HG03139 (cell line): ENCODE data around the gene ARHGAP5.

Experiments
- ATAC-seq: cut with Tn5 transposase; IDR thresholded peaks from one replicate; pipeline ENCODE4 v1.9.1; 2021; ENCODE audit not compliant: unreplicated experiment

ARHGAP5 gene

DNA sequence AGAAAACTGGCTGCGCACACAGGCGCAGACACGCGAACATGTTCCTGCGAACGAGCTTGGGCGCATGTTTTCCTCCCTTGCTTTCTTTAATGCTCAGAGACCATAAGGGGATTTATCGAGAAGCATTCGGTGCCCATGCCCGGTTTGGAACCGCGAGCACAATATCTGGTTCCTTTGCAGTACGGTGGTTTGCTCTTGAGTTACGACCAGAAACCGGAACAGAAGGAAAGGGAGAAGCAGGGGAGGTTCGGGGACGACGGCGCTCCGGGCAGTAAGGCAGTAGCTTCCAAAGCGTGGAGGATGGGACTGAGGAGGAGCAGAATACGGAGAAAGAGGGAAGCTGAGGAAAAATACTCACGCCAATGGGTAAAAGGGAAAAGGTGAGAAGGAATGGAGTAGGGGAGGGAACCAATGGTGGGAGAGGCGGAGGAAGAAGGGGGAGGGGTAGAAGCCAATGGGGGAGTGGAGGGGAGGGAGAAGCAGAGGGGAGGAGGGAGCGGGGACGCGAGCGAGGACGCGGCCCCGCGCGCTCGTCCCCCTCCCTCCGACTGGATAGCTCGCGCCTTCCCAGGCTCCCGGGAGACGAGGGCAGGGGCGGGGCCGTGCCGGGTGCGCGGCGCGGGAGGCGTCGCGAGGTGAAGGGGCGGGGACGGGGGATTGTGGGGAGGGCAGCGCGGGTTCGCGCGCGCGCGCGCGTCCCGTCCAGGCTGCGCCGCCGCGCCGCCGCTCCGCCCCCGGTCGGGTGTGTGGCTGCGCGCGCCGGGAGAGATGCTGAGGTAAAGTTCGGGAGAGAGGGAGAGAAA is 625 bp upstream of the ARHGAP5 start:
- ATAC-seq = peak; percentile 56

- no peak for ATAC-seq
These were observed 1.1 kb downstream of the ARHGAP5 start for GRCh38 chr14:32078023-32078857.

GRCh38 chr14:32078858-32079216 is 1.7 kb downstream of the ARHGAP5 start:
- no peak for ATAC-seq

DNA sequence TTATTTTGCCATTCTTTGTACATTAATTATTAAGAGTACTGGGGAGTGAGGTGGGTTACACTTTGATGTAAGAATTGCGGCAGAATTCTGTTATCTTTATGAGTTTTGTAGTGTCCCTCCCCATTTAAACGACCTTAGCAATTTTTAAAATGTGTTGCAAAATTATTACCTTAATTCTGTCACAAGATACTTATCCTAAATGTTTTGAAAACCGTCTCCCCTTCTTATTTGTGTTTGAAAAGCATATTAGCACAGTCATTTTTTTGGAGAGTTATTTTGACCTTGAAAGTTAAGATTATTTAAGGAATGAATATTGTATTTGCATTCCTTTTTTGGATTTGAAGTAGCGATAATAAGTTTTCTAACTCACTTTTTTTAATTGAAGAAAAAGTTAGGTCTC is 2.2 kb downstream of the ARHGAP5 start:
- ATAC-seq = no peak

DNA sequence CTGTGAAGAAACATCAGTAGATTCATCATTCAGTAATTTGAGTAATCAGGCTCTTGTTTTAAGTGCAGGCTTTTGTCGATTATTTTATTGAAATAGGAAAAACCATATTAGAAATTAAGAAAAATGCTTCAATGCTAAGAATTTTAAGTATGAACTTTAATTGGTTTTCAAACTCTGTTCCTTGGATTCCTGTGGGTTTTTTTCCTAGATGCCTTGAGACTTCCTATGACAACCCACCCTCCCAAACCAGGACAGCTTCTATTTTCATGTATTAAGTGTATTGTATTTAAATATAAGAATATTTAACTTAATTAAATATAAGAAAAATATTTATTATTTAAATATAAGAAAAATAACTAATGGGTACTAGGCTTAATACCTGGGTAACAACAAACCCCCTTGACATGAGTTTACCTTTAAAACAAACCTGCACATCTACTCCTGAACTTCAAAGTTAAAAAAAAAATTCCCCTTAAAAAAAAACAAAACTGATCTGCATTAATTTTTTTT is 3.0 kb downstream of the ARHGAP5 start:
- ATAC-seq = no peak

DNA sequence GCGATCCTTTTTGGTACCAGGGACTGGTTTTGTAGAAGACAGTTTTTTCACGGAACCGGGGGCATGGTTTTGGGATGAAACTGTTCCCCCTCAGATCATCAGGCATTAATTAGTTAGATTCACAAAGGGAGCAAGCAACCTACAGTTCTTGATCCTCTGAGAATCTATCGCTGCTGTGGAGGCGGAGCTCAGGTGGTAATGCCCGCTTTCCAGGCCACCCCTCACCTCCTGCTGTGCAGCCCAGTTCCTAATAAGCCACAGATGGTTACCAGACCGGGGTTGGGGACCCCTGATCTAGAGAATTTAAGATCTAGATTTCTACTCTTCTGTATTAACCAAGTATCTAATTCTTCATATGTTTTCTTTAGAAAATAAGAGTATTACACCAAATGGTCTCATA is 4.8 kb downstream of the ARHGAP5 start:
- no peak for ATAC-seq

DNA sequence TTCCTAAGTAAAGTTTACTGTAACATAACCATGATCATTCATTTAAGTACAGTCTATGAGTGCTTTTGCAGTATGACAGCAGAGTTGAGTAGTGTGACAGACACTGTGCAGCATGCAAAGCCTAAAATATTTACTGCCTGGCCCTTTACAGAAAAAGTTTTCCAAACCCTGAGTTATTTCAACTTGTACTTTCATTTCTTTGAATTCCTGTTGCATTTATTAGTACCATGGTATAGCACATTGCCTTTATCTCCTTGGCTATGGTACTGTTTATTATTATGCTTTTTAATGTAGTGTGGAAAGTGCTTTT is 6.2 kb downstream of the ARHGAP5 start:
- no peak for ATAC-seq

GRCh38 chr14:32083789-32084188 is 6.7 kb downstream of the ARHGAP5 start:
- ATAC-seq = no peak

- no peak for ATAC-seq
These were observed 8.2 kb downstream of the ARHGAP5 start for GRCh38 chr14:32085182-32085844.

DNA sequence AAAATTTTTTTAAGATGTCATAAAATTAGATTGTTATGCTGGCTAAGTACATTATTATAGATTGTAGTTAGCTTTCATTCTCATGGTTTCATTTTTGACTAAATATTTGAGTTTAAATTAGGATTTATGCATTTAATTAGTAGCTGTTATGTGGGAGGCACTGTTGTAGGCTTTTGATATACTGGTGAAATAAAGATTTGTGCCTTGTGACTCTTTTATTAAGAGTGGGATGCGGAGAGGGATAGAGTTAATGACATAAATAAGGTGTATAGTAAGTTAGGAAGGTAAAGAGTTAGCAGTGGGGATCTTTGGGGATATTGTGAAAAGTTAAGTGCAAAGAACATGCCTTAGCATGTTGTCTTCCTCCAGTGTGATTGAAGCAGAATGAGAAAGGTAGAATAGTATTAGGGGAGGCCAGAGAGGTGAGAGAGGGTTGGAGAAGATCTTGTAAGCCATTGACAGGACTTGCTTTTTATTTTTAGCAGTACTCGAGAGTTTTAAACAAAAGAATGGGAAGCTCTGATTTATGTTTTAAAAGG is 8.8 kb downstream of the ARHGAP5 start:
- ATAC-seq = no peak

GRCh38 chr14:32087173-32087861 is 10.2 kb downstream of the ARHGAP5 start:
- no peak for ATAC-seq

DNA sequence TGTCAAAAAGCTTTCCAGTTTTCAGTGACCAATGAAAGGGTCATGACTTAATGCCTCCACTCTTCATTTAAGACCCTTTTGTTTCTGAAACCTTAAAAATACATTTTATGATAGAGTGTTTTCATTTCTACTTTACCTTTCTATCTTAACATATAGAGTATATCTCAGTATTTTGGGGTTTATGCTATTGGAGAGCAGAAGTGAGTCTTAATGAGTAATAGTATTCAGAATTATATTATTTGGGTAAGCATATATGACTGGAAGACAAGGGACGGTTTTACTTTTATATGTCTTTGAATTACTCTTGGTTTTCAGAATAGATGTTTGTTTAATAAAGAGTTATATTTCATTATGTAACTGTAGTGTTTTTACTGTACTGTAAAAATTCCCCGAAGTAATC is 10.8 kb downstream of the ARHGAP5 start:
- ATAC-seq = no peak

GRCh38 chr14:32090686-32091085 is 13.6 kb downstream of the ARHGAP5 start:
- ATAC-seq = no peak

- no peak for ATAC-seq
These were observed 22.4 kb downstream of the ARHGAP5 start for GRCh38 chr14:32099473-32099872.

GRCh38 chr14:32100175-32100574 is 23.1 kb downstream of the ARHGAP5 start:
- ATAC-seq = no peak

DNA sequence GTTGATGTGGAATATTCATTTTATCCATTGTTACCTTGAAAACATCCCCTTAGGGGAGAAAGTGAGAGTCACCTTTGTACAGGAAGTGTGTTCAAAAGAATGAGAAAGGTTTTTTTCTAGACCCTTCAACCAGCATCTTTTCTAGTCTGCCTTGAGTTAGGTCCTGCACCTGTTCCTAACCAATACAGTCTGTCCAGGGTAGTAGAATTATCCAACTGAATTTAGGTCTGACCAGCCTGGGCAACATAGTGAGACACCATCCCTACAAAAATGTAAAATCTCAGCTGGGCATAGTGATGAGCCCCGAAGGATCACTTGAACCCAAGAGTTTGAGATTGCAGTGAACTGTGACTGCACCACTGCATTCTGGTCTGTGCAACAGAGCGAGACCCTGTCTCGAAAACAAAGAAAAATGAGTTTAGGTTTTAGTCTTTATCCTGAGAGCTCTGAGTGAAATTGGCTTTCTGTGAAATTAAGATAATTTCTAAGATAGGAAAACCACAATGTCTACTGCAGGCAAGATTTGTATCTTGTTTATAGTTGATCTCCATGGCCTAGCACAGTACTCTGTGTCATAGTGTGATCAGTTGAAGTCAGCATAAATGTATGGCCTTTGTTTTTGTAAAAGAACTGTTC is 25.2 kb downstream of the ARHGAP5 start:
- peak; percentile 70 for ATAC-seq

DNA sequence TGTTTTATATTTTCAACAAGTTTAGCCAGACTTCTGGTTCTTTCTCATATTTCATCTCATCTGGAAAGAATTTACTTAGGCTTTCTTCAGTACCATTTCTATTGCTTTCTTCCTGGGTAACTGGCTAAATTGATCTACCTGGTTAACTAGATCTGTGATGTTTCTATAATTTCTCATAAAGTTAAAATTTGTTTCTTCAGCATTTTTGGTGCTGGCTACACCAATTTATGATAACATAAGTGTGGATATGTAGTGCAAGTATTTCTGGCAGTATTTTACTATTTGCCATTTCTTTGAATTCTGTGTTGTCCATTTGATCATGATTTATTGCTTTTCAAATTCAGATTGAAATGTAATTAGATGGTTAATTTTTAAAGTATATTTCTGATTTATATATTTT is 25.9 kb downstream of the ARHGAP5 start:
- no peak for ATAC-seq

GRCh38 chr14:32104308-32104707 is 27.2 kb downstream of the ARHGAP5 start:
- no peak for ATAC-seq

DNA sequence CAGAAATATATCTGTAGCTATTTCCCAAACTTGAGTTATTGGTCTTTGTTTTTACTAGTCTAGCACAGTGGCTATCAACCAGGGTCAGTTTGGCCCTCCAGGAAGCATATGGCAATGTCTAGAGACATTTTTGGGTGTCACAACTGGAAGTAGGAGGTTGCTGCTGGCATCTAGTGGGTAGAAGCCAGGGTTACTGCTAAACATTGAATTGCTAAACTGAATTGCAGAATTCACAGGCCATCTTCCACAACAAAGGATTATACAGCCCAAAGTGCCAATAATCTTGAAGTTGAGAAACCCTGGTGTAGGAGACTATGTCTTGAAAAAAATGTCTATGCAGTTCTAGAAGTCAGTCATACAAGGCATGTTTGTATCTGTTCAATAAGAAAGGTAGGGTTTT is 27.7 kb downstream of the ARHGAP5 start:
- no peak for ATAC-seq
